ENCODE measurements around the gene PNKD. TPM values are rescaled to one million over a fixed set of nuclear protein-coding genes. Genes with fewer than 3 reads are reported as not detected.

The PNKD gene
- total RNA-seq = 100 to 1,000 TPM; 103 to 119 TPM
- long read RNA-seq, transcript PNKD-202 (9 exons, 2,991 nt) = minor isoform, 6 of 130 reads
- long read RNA-seq, transcript PNKD-201 (3 exons, 758 nt) = major isoform, 87 of 130 reads
- long read RNA-seq, partial matches to known transcripts = 2 of 130 reads
- long read RNA-seq, other reads (novel, unspliced or antisense) = 31 of 130 reads

- peak; percentile 100 for DNase-seq
- ATAC-seq = peak; percentile 73
- intact Hi-C loops (cut with DNase I, micrococcal nuclease) = loop anchor here in 1 of 2 donors (5.0 kb wide), 1 partner anchor 83 kb away; no protein-coding TSS in a partner anchor
Observed at GRCh38 chr2:218269900-218270720, at the start of gene PNKD, which contains the start of gene AAMP. Gene PNKD (plus strand): TSS chr2:218270519. CDS start chr2:218270536, 17 bp downstream. Gene AAMP (minus strand): TSS chr2:218270137. CDS start chr2:218270086, 51 bp downstream.

- ATAC-seq (no peak), DNase-seq (peak in 1 of 2 donors; percentile 34)
- intact Hi-C loops (cut with DNase I, micrococcal nuclease) = no loop called here
Observed at GRCh38 chr2:218221000-218221399, 49.3 kb upstream of the PNKD start.

GRCh38 chr2:218223046-218223445 is 47.3 kb upstream of the PNKD start:
- ATAC-seq = no peak
- DNase-seq = no peak
- intact Hi-C loops (cut with DNase I, micrococcal nuclease) = no loop called here

- DNase-seq (no peak), ATAC-seq (no peak)
- intact Hi-C loops (cut with DNase I, micrococcal nuclease) = no loop called here
Observed at GRCh38 chr2:218224186-218224585, 46.1 kb upstream of the PNKD start.

- ATAC-seq (no peak), DNase-seq (no peak)
- intact Hi-C loops (cut with DNase I, micrococcal nuclease) = no loop called here
Observed at GRCh38 chr2:218226903-218227302, 43.4 kb upstream of the PNKD start.

- DNase-seq (no peak), ATAC-seq (no peak)
- intact Hi-C loops (cut with DNase I, micrococcal nuclease) = no loop called here
Observed at GRCh38 chr2:218228366-218229090, 41.8 kb upstream of the PNKD start.

- intact Hi-C loops (cut with DNase I, micrococcal nuclease) = no loop called here
- peak; percentile 25 for ATAC-seq
- peak in 1 of 2 donors; percentile 30 for DNase-seq
Observed at GRCh38 chr2:218229239-218229638, 41.1 kb upstream of the PNKD start.

GRCh38 chr2:218229851-218230250 is 40.5 kb upstream of the PNKD start:
- intact Hi-C loops (cut with DNase I, micrococcal nuclease) = no loop called here
- ATAC-seq = peak; percentile 66
- DNase-seq = peak; percentile 33 to 55

- intact Hi-C loops (cut with DNase I, micrococcal nuclease) = no loop called here
- ATAC-seq = peak; percentile 95
- peak; percentile 46 to 64 for DNase-seq
Observed at GRCh38 chr2:218230882-218231281, 39.4 kb upstream of the PNKD start.

GRCh38 chr2:218233543-218233942 is 36.8 kb upstream of the PNKD start:
- no peak for ATAC-seq
- DNase-seq = no peak
- intact Hi-C loops (cut with DNase I, micrococcal nuclease) = no loop called here

GRCh38 chr2:218234521-218234920 is 35.8 kb upstream of the PNKD start:
- intact Hi-C loops (cut with DNase I, micrococcal nuclease) = no loop called here
- ATAC-seq (no peak), DNase-seq (no peak)

- intact Hi-C loops (cut with DNase I, micrococcal nuclease) = no loop called here
- no peak for ATAC-seq
- no peak for DNase-seq
Observed at GRCh38 chr2:218235017-218235416, 35.3 kb upstream of the PNKD start.

GRCh38 chr2:218236829-218237228 is 33.5 kb upstream of the PNKD start:
- DNase-seq (no peak), ATAC-seq (no peak)
- intact Hi-C loops (cut with DNase I, micrococcal nuclease) = no loop called here

GRCh38 chr2:218238887-218239286 is 31.4 kb upstream of the PNKD start:
- ATAC-seq (peak; percentile 95), DNase-seq (no peak)
- intact Hi-C loops (cut with DNase I, micrococcal nuclease) = no loop called here

GRCh38 chr2:218244204-218244603 is 26.1 kb upstream of the PNKD start:
- intact Hi-C loops (cut with DNase I, micrococcal nuclease) = no loop called here

GRCh38 chr2:218244665-218245064 is 25.7 kb upstream of the PNKD start:
- no peak for ATAC-seq

More at GRCh38 chr2:218244204-218244603, 26.1 kb upstream of the PNKD start:
- DNase-seq (no peak), ATAC-seq (no peak)

GRCh38 chr2:218245214-218245613 is 25.1 kb upstream of the PNKD start:
- no peak for ATAC-seq
- intact Hi-C loops (cut with DNase I, micrococcal nuclease) = no loop called here
- DNase-seq = no peak

More at GRCh38 chr2:218244665-218245064, 25.7 kb upstream of the PNKD start:
- intact Hi-C loops (cut with DNase I, micrococcal nuclease) = no loop called here
- DNase-seq = no peak

- ATAC-seq (no peak), DNase-seq (no peak)
- intact Hi-C loops (cut with DNase I, micrococcal nuclease) = no loop called here
Observed at GRCh38 chr2:218249691-218250090, 20.6 kb upstream of the PNKD start.

GRCh38 chr2:218252509-218253231 is 17.6 kb upstream of the PNKD start:
- no peak for ATAC-seq
- DNase-seq = peak in 1 of 2 donors; percentile 2
- intact Hi-C loops (cut with DNase I, micrococcal nuclease) = no loop called here

Measured in left colon (tissue), 2 donors.